Stimulated activated CD8-positive, alpha-beta memory T cell treated with anti-CD3 and anti-CD28 coated beads, Interleukin-7, amount 100 ng/mL, for 48 hours (primary cell): ENCODE measurements around the gene RAG1.
"Not testable (repeated sequence)": the region's sequence is repeated elsewhere in the genome, so short reads cannot be mapped to it uniquely, and the experiment has no call there.

Experiments
- DNase-seq, 2 donors: peaks; one replicate each; pipeline ENCODE4 v3.0.0-alpha.2; 2020; ENCODE audit warnings: low read depth in 1 of 2; ENCODE audit errors: extremely low read depth in 1 of 2

Gene RAG1

DNA sequence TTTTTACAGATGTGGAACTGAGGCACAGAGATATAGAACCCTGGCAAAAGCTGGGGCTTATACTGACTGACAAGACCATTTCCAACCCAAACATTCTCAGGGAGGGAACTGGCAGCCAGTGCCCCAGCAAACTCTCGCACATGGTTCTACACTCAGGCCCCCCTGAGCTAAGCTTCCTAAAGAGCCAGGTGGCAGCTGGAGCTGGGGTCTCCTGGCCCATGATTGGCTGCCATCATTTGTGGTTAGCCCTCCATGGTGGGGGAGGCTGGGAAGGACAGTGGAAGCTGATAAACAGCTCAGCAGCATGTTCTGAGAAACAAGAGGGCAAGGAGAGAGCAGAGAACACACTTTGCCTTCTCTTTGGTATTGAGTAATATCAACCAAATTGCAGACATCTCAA is at the start of gene RAG1:
Gene RAG1 (plus strand): TSS at position 314 of the 400 bp plus-strand sequence. CDS start 5,298 bp downstream, outside the sequence.
- no peak for DNase-seq

DNA sequence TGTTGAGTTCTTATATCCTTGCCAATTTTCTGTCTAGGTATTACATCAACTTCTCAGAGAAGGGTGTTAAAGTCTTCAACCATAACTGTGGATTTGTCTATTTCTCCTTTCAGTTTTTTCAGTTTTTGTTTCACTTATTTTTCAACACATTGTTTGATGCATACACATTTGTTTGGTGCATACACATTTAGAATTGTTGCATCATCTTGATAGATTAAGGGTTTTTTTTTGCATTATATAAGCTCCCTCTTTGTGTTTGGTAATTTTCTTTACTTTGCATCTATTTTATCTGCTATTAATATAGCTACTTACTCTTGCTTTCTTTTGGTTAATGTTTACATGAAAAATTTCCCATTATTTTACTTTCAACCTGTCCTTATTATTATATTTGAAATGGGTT is 37.0 kb upstream of the RAG1 start:
- no peak for DNase-seq

DNA sequence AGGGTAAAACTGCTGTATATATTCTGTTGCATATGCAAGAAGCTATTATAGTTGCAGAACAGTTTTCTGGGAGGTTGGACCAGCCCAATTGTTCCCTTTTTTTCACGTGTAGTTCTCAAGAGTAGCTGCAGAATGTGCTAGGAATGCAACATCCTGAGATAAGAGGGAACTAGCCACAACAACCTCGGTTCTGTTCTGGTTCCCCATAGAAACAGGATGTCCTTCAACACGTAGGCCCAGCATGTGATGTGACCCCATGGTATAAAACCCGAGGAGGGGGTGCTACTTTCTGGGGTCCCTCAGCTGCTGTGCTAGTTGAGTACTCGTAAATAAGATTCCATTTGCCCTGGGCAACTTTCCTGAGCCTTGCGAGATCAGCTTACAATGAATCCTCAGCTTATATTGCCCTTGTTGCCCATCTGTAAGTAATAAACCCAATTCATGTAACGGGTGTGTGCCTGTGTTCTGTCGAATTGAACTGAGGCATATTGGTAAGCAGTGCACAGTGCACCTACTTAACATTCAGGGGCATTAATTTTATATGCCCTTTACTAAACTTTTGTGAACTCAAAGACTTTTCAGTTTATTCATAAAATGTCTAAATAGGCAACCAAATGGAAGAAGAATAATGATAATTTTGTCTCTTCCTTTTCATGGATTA is 34.7 kb upstream of the RAG1 start:
- DNase-seq: no peak

DNA sequence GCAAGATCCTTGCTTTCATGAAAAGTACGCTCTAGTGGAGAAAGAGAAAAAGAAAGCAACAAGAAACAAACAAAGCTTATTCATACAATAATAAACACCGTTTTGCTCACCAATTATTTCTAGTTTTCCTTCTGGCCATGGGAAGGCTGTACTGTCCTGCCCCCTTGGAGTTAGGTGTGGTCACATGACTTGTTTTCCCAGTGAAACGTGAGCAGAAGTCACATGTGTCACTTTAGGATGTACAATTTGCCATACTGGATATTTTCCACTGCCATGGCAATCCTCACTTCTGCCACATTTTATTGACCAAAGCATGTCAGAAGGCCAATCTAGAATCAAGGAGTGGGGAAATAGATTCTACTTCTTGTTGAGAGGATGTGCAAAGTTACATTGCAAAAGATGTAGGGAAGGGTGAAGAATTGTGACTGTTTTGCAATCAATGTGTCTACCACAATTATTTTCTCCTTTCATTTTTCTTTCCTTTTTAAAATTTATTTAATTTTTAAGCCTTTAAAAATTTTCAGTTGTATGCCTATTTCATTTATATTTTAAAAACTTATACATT is 33.4 kb upstream of the RAG1 start:
- no peak for DNase-seq

DNA sequence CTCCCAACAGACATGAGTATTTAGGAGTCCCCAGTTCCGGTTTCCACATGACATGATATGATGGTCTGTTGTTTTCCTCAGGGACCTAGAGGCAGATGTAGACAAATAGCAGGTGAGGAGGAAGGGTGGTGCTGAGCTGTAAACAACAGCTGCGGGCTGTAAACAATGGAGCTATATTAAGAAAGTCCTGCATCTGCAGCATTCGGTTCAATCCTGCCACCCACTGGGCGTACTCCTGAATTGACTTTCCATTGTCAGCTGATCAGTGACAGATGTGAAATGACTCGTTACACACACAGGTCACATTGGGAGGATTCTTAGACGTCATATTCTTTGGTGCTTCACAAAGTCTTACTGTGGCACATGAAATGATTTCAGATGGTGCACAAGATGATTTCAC is 26.8 kb upstream of the RAG1 start:
- DNase-seq: peak in 1 of 2 donors; percentile 4

DNA sequence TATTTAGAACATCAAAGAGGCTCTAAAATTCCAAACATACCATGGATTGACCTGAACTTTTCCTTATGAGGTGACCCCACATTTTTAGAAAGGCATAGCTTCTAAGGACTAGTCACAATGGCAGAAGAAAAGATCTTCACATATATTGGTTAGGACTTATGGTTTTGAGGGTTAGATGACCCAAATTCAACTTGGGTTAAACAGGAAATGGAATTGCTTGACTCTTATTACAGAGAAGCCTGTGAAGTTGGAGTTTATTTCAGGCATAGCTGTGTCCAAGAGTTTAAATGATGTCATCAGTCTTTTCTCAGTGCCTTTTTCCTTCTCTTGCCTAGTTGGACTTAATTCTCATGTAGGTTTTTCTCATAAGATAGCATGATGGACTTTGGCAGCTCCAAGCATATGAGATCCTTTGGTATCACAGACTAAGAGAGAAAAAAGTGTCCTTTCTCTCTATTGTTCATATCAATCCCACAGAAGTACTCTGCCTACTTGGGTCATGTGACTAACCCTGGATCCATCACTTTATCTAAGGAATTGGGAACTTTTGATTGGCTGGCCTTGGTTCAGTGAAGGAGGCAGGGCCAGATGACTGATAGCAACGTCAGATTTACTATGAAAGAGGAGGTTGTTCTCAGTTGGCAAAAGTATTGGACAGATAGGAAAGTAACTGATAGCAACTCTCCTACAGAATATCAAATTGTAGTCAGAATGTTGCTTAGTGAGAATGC is 17.3 kb upstream of the RAG1 start:
- no peak for DNase-seq

DNA sequence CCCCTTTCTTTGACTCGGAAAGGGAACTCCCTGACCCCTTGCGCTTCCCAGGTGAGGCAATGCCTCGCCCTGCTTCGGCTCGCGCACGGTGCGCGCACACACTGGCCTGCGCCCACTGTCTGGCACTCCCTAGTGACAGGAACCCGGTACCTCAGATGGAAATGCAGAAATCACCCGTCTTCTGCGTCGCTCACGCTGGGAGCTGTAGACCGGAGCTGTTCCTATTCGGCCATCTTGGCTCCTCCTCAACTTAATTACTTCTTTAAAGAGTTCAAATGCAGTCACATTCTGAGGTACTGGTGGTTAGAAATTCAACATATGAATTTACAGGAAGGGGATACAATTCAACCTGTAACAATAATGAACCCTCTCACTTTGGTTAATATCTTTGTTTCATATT is 10.4 kb upstream of the RAG1 start:
- not testable (repeated sequence) for DNase-seq

DNA sequence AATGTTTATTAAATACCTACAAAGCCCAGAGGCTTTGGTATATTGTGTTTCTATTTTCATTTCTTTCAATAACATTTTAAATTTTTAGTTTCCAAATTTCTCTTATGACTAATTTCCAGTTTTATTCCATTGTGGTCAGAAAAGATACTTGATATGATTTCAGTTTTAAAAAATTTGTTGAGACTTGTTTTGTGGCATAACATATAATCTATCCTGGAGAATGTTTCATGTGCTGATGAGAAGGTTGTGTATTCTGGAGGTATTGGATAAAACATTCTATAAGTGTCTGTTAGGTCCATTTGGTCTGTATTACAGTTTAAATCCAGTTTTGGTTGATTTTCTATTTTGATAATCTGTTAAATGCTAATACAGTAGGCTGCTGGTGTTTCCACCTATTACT is 9.8 kb upstream of the RAG1 start:
- no peak for DNase-seq

DNA sequence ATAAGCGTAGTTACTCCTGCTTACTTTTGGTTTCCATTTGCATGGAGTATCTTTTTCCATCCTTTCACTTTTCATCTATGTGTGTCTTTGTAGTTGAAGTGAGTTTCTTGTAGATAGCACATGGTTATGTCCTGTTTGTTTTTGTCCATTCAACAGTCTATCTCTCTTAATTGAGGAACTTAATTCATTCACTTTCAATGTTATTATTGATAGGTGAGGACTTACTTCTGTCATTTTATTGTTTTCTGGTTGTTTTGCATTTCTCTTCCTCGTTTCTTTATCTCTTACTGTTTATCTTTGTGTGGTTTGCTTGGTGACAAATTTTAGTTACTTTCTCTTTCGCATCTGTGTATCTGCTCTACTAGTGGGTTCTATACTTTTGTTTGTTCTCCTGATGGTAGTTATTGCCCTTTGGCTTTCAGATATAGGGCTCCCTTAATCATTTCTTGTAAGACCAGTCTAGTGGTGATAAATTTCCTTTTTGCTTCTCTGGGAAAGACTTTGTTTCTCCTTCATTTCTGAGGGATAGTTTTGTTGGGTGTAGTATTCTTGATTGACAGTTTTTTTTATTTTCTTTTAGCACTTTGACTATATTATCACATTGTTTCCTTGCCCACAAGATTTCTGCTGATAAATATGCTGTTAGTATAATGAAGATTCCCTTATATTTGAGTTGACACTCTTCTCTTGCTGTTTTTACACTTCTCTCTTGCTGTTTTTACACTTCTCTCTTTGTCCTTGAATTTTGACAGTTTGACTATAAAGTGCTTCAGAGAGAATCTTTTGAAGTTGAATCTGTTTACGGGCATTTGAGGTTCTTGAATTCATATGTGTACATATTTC is 9.0 kb upstream of the RAG1 start:
- no peak for DNase-seq

DNA sequence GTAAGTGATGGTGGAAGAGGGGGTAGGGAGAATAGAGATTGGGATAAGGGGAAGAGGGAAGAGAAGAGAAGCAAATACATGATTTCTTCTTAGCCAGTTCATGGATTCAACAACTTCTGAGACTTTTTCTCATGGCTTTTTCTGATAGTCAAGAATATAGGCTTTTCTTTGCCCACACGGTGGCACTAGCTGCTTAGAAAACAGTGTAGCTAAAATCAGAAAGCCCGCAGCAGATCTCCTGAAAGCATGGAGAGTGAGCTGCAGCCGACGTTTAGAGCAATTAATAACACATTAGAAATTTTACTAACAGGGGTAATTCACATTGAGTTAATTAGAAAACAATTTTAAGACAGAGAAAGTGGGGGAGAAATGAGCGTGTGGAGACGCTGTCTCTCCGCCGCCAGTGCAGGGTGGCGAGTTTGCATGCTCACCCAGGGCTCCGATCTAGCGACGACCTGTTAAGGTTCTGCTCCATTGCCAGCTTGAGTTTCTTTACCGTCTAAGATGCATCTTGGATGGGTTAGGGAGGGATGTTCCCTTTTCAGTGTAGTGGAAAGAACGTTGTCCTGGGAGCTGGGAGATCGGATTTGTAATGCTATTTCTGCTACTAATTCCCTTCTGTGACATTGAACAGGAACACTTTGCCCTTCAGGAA is 3.3 kb upstream of the RAG1 start:
- DNase-seq: no peak

DNA sequence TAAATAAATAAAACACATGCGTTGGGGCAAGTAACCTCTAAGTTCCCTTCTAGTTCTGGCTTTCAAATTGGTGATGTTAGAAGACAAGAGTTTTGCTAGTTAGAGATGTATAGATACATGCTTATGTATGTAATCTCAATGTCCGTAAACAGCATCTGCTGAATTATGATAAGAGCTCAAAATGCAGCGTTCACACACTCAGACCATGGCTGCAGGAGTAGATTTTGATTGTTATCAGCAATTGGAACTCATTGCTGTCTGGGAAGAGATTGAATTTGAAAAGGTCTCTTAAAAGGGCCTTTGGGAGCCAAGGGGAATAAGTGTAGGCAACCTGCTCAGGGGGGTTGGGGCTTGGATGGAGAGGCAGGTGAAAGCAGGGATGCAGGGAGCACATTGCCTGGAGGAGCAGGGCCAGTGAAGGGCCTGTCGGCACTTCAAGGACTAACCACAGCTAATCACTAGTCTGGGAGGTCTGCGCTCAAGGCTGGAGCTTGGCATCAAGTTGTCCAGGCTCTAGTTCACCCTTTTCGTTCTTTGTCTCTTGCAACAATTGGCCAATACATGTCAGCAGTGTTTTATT is 2.7 kb upstream of the RAG1 start:
- no peak for DNase-seq

DNA sequence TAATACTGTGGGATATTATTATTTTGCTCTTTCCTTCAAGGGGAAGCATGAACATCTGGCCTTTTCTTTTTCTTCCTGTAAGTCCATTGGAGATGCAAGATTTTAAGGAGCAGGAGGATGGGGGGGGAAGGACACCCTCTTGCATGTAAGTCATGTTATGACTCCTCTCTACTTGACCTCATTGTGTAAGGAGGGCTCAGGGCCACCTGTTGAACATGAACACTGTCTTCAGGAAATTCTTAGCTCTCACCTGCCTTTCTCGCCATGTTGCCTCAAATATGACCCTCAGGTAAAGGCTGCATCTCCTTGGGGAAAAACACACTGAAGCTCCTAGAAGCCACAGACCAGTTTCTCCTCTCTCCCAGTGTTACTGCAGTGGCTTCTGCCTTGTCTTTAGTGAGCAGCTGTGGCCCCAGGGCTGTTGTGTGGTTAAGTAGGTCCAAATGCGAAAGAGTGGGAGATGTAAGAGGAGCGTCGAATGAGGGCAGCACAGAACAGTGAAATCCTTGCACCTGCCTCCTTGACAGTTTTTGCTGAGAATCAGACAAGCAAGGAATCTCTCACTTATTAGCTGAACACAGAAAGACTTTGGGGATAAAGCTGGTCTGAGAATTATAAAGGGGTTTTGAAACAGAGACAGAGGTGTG is 1.3 kb upstream of the RAG1 start:
- no peak for DNase-seq

DNA sequence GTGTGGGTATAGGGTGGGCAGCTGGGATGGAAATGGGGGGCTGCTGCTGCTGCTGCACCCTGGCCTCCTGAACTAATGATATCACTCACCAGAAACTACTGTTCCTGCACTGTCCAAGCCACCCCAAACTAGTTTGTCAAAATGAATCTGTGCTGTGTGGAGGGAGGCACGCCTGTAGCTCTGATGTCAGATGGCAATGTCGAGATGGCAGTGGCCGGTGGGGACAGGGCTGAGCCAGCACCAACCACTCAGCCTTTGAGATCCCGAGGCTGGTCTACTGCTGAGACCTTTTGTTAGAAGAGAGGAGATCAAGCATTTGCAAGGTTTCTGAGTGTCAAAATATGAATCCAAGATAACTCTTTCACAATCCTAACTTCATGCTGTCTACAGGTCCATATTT is 1.3 kb downstream of the RAG1 start:
- DNase-seq: no peak

DNA sequence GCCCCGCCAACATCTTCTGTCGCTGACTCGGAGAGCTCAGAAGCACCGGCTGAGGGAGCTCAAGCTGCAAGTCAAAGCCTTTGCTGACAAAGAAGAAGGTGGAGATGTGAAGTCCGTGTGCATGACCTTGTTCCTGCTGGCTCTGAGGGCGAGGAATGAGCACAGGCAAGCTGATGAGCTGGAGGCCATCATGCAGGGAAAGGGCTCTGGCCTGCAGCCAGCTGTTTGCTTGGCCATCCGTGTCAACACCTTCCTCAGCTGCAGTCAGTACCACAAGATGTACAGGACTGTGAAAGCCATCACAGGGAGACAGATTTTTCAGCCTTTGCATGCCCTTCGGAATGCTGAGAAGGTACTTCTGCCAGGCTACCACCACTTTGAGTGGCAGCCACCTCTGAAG is 6.7 kb downstream of the RAG1 start:
- no peak for DNase-seq

DNA sequence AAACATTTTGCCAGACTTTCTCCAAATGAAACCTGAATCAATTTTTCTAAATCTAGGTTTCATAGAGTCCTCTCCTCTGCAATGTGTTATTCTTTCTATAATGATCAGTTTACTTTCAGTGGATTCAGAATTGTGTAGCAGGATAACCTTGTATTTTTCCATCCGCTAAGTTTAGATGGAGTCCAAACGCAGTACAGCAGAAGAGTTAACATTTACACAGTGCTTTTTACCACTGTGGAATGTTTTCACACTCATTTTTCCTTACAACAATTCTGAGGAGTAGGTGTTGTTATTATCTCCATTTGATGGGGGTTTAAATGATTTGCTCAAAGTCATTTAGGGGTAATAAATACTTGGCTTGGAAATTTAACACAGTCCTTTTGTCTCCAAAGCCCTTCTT is 9.6 kb downstream of the RAG1 start:
- DNase-seq: no peak

DNA sequence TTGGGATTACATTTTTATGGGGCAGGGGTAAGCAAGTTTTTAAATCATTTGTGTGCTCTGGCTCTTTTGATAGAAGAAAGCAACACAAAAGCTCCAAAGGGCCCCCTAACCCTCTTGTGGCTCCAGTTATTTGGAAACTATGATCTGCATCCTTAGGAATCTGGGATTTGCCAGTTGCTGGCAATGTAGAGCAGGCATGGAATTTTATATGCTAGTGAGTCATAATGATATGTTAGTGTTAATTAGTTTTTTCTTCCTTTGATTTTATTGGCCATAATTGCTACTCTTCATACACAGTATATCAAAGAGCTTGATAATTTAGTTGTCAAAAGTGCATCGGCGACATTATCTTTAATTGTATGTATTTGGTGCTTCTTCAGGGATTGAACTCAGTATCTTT is 10.1 kb downstream of the RAG1 start:
- no peak for DNase-seq

DNA sequence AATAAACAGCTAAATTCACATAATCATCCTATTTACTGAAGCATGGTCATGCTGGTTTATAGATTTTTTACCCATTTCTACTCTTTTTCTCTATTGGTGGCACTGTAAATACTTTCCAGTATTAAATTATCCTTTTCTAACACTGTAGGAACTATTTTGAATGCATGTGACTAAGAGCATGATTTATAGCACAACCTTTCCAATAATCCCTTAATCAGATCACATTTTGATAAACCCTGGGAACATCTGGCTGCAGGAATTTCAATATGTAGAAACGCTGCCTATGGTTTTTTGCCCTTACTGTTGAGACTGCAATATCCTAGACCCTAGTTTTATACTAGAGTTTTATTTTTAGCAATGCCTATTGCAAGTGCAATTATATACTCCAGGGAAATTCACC is 10.7 kb downstream of the RAG1 start:
- DNase-seq: no peak

DNA sequence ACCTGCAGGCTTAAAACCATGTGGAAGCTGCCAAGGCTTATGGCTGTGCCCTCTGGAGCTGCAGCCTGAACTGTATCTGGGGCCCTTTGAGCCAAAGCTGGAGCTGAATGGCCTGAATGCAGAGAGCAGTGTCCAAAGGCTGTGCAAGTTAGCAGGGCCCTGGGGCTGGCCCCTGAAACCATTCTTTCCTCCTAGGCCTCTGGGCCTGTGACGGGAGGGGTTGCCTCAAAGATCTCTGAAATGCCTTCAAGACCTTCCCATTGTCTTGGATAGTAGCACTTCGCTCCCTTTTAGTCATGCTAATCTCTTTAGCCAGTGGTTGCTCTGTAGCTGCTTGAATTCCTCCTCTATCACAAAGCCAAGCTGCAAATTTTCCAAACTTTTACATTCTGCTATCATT is 13.7 kb downstream of the RAG1 start:
- no peak for DNase-seq

DNA sequence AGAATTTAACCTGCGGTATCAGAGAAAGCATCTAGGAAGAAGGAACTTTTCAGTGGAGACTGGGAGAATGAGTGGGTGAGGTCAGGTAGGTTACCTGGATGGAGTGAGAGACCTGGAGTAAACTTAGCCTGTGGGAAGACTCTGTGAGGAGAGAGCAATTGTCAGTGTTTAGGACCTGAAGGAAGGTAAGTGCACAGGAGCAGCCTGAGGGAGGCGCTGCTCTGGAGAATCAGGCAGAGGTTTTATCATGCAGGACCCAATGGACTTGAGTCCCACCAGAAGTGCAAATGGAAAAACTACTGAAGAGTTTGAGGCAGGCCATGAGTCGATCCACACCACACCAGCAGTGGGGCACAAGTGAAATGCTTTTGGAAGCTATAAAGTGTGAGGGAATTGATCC is 15.9 kb downstream of the RAG1 start:
- no peak for DNase-seq

DNA sequence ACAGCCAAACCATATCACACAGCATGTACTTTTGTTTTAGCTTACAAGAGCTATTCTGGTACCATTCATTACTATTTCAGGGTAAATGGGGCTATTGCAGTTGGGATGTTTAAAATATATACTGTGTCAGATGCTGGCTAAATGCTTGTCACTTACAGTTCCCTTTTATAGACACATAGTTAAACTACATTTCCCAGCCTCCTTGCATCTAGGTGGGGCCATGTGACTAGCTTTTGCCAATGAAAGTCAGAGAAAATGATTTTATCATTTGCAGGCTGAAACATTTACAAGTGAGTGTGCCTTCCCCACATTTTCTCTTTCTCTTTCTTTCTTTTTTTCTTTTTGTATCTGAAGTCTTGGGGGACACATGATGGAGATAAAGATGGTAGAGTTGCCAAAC is 18.7 kb downstream of the RAG1 start:
- no peak for DNase-seq
